Mesendoderm (in vitro differentiated cells): ENCODE results near the gene DDX4. TPM values are rescaled to one million over a fixed set of nuclear protein-coding genes. Genes with fewer than 3 reads are reported as not detected.
A peak's percentile ranks its signal among the peaks of the same experiment; 100 is the strongest.

Experiments used
- DNase-seq: peaks from one replicate; pipeline ENCODE4 v3.0.0; 2013
- H2AK5ac ChIP-seq: 2 replicates; pipeline ENCODE4 v1.6.1; 2013; ENCODE audit warnings: low read length, inconsistent platforms
- H2BK120ac ChIP-seq: 2 replicates; pipeline ENCODE4 v1.6.1; 2013; ENCODE audit warnings: low read depth, mild to moderate bottlenecking, low read length, moderate library complexity, mixed read lengths
- H2BK15ac ChIP-seq: replicated peaks from 2 replicates; pipeline ENCODE4 v1.6.1; 2013; ENCODE audit warnings: low read depth, mild to moderate bottlenecking, moderate library complexity
- H2BK5ac ChIP-seq: 2 replicates; pipeline ENCODE4 v1.6.1; 2013; ENCODE audit warnings: low read length, inconsistent platforms
- H3K18ac ChIP-seq: 2 replicates; pipeline ENCODE4 v1.6.1; 2013; ENCODE audit warnings: mild to moderate bottlenecking, low read length, mixed read lengths
- H3K23ac ChIP-seq: one replicate; pipeline ENCODE4 v1.6.1; 2013; ENCODE audit warnings: low read length
- H3K27ac ChIP-seq: 2 replicates; pipeline ENCODE4 v1.5.1; 2013; ENCODE audit warnings: low read depth, mild to moderate bottlenecking, inconsistent platforms, low read length, moderate library complexity
- H3K27me3 ChIP-seq: 2 replicates; pipeline ENCODE4 v1.6.1; 2013; ENCODE audit warnings: low read length, control low read depth, mild to moderate bottlenecking, inconsistent platforms; ENCODE audit not compliant: insufficient read depth, poor library complexity
- H3K36me3 ChIP-seq: 2 replicates; pipeline ENCODE4 v1.6.1; 2013; ENCODE audit warnings: low read length, inconsistent platforms; ENCODE audit not compliant: control insufficient read depth, insufficient read depth
- H3K4ac ChIP-seq: one replicate; pipeline ENCODE4 v1.6.1; 2013; ENCODE audit warnings: low read depth, mild to moderate bottlenecking, low read length, moderate library complexity
- H3K4me1 ChIP-seq: 2 replicates; pipeline ENCODE4 v1.6.1; 2013; ENCODE audit warnings: low read depth, low read length, inconsistent platforms; ENCODE audit not compliant: control insufficient read depth
- H3K4me2 ChIP-seq: 2 replicates; pipeline ENCODE4 v1.6.1; 2013; ENCODE audit warnings: low read length
- H3K4me3 ChIP-seq: 2 replicates; pipeline ENCODE4 v1.5.1; 2013; ENCODE audit warnings: mild to moderate bottlenecking, low read length
- H3K56ac ChIP-seq: one replicate; pipeline ENCODE4 v1.6.1; 2013; ENCODE audit warnings: low read length
- H3K79me1 ChIP-seq: 2 replicates; pipeline ENCODE4 v1.6.1; 2013; ENCODE audit warnings: low read length, inconsistent platforms
- H3K79me2 ChIP-seq: 2 replicates; pipeline ENCODE4 v1.6.1; 2013; ENCODE audit warnings: mild to moderate bottlenecking, low read length; ENCODE audit not compliant: control insufficient read depth, insufficient read depth
- H3K9ac ChIP-seq: 2 replicates; pipeline ENCODE4 v1.6.1; 2013; ENCODE audit warnings: low read length, inconsistent platforms
- H4K5ac ChIP-seq: one replicate; pipeline ENCODE4 v1.6.1; 2013; ENCODE audit warnings: low read length
- H4K8ac ChIP-seq: one replicate; pipeline ENCODE4 v1.6.1; 2013; ENCODE audit warnings: low read depth, mild to moderate bottlenecking, control low read depth, low read length, moderate library complexity
- WGBS: extraction: QIAGEN DNeasy Blood & Tissue Kit; methylation state at CpG from one replicate; pipeline ENCODE4 v1.1.7; 2013; ENCODE audit warnings: low lambda C conversion rate, missing lambda C conversion rate; ENCODE audit not compliant: insufficient coverage; ENCODE audit errors: extremely low coverage; 5-methylcytosine and 5-hydroxymethylcytosine counted together
- polyA plus RNA-seq, 2 experiments: library from polyadenylated mRNA; stranded (reverse); fragments of 200-250 nt; gene quantifications; one replicate each; pipeline ENCODE4 v1.2.3, GENCODE V29; 2013

DDX4 gene
- 0.01 TPM for polyA plus RNA-seq (2013, experiment 1 of 2)
- not detected for polyA plus RNA-seq (2013, experiment 2 of 2)

GRCh38 chr5:55737793-55738192 lies at the start of gene DDX4:
Gene DDX4 (plus strand): TSS chr5:55738061. CDS start chr5:55738964, 903 bp downstream.
- Histone ChIP-seq H2BK120ac (no peak within 1 kb of the TSS), H3K4me2 (no peak within 1 kb of the TSS), H2BK5ac (no peak within 1 kb of the TSS), H3K27ac (no peak within 1 kb of the TSS), H3K4me1 (no peaks in the 10 kb centered on the region), H3K79me1 (no peaks in the 10 kb centered on the region), H3K79me2 (no peaks in the 10 kb centered on the region), H2BK15ac (no peak within 1 kb of the TSS), H3K36me3 (no peaks in the 10 kb centered on the region), H3K18ac (no peak within 1 kb of the TSS), H4K5ac (no peak within 1 kb of the TSS), H3K56ac (no peak within 1 kb of the TSS), H3K9ac (no peak within 1 kb of the TSS), H3K23ac (no peak within 1 kb of the TSS), H3K4me3 (no peak within 1 kb of the TSS), H3K4ac (no peak within 1 kb of the TSS), H2AK5ac (no peak within 1 kb of the TSS), H3K27me3 (no peaks in the 10 kb centered on the region), H4K8ac (peak within 1 kb of the TSS; percentile 14)
- DNase-seq, result no peak
- WGBS, result no CpG with 5 or more reads among the region's 31 CpGs

- peak overlapping the region; percentile 45 for H3K56ac ChIP-seq
- peak overlapping the region; percentile 22 for H3K18ac ChIP-seq
- H3K27me3 ChIP-seq, result no peaks in the 10 kb centered on the region
- H4K8ac ChIP-seq, result no peak overlapping the region
- peaks cover 2% of the 10 kb centered on the region for H3K4me1 ChIP-seq
- H3K23ac ChIP-seq, result no peak overlapping the region
- peak overlapping the region; percentile 24 for H2BK5ac ChIP-seq
- no peak overlapping the region for H2AK5ac ChIP-seq
- no peaks in the 10 kb centered on the region for H3K79me2 ChIP-seq
- no peak overlapping the region for H3K4me3 ChIP-seq
- DNase-seq, result peak; percentile 57
- H3K4me2 ChIP-seq, result no peak overlapping the region
- H3K36me3 ChIP-seq, result no peaks in the 10 kb centered on the region
- H3K4ac ChIP-seq, result no peak overlapping the region
- WGBS, result no CpG with 5 or more reads among the region's 2 CpGs
- no peak overlapping the region for H2BK120ac ChIP-seq
- no peak overlapping the region for H4K5ac ChIP-seq
- no peak overlapping the region for H2BK15ac ChIP-seq
- H3K79me1 ChIP-seq, result no peaks in the 10 kb centered on the region
- no peak overlapping the region for H3K27ac ChIP-seq
- no peak overlapping the region for H3K9ac ChIP-seq
These were observed 46.4 kb upstream of the DDX4 start for GRCh38 chr5:55691265-55692105.

DNA sequence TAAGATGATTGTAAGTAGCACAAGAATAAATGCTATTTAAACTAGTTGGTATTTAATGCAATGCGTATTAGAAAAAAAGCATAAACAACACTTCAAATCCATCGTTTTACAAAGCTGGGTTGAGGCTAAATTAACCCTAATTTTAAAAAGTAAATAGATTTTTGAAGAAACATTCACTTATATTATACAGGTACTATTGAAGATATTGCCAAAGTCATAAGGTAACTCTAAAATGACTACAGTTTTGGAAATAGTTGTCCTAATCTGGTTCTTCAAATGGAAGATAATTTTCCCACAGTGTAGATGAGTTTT lies 45.8 kb upstream of the DDX4 start:
- no peak overlapping the region for H3K27ac ChIP-seq
- H3K4me3 ChIP-seq, result no peak overlapping the region
- no peaks in the 10 kb centered on the region for H3K79me1 ChIP-seq
- H3K4me1 ChIP-seq, result peaks cover 2% of the 10 kb centered on the region
- no CpG with 5 or more reads among the region's 2 CpGs for WGBS
- no peak overlapping the region for H2BK120ac ChIP-seq
- no peak overlapping the region for H3K18ac ChIP-seq
- H3K79me2 ChIP-seq, result no peaks in the 10 kb centered on the region
- H4K8ac ChIP-seq, result no peak overlapping the region
- no peak overlapping the region for H2AK5ac ChIP-seq
- no peak overlapping the region for H4K5ac ChIP-seq
- no peak overlapping the region for H3K9ac ChIP-seq
- no peak overlapping the region for H3K56ac ChIP-seq
- H3K23ac ChIP-seq, result no peak overlapping the region
- no peak overlapping the region for H2BK15ac ChIP-seq
- no peaks in the 10 kb centered on the region for H3K27me3 ChIP-seq
- H3K4ac ChIP-seq, result no peak overlapping the region
- DNase-seq, result no peak
- H3K36me3 ChIP-seq, result no peaks in the 10 kb centered on the region
- H2BK5ac ChIP-seq, result no peak overlapping the region
- H3K4me2 ChIP-seq, result no peak overlapping the region

DNA sequence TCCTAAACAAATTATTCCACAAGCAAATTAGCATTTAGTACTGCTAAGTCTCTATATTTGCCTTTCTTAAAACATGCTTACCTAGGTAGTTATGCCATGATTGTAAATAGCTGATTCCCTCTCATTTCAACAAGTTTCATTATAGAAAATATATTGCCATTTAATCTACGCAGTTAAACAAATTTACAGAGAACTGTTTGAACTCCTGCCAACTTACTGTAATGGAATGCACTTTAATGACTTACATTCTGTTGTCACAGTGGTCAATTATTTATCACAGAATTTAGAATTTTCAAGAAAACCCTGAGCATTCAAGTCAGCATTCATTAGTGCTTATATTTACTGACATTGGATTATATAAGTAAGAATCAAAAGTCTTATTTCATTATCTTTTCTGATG lies 45.4 kb upstream of the DDX4 start:
- H4K8ac ChIP-seq, result no peak overlapping the region
- no peak overlapping the region for H3K4ac ChIP-seq
- H3K27ac ChIP-seq, result no peak overlapping the region
- no CpG with 5 or more reads among the region's 1 CpG for WGBS
- H3K4me1 ChIP-seq, result peaks cover 2% of the 10 kb centered on the region
- H3K18ac ChIP-seq, result no peak overlapping the region
- no peak overlapping the region for H2BK120ac ChIP-seq
- no peaks in the 10 kb centered on the region for H3K79me2 ChIP-seq
- no peaks in the 10 kb centered on the region for H3K36me3 ChIP-seq
- no peak overlapping the region for H2BK15ac ChIP-seq
- H2AK5ac ChIP-seq, result no peak overlapping the region
- DNase-seq, result no peak
- H2BK5ac ChIP-seq, result no peak overlapping the region
- no peaks in the 10 kb centered on the region for H3K27me3 ChIP-seq
- no peak overlapping the region for H3K23ac ChIP-seq
- no peaks in the 10 kb centered on the region for H3K79me1 ChIP-seq
- H3K9ac ChIP-seq, result no peak overlapping the region
- H4K5ac ChIP-seq, result no peak overlapping the region
- H3K4me3 ChIP-seq, result no peak overlapping the region
- no peak overlapping the region for H3K4me2 ChIP-seq
- H3K56ac ChIP-seq, result no peak overlapping the region

DNA sequence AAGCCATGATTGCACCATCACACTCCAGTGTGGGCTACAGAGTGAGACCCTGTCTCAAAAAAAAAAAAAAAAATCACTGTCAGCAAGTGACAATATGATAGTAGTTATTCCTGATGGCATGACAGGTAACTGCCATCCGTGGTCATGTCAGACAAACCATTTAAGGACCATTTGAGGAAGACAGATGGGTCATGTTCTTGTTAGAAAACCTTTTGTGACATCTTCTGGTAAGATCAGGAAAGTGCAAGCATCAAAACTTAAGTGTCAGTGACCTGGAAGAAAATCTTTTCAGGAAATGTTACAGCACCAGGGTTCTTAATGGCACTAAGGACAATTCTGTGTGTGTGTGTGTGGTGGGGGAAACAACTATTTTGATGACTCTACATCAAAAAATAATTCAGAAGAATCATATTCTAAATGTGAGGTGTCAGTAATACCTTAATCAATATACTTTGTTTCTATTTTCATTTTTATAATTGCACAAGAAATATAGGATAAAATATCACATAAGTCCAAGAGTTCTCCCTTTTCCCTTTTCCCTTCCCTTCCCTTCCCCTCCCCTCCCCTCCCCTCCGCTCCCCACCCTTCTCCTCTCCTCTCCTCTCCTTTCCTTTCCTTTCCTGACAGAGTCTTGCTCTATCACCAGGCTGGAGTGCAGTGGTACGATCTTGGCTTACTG lies 43.6 kb upstream of the DDX4 start:
- no peak overlapping the region for H3K23ac ChIP-seq
- no peak overlapping the region for H2BK120ac ChIP-seq
- no peak overlapping the region for H3K18ac ChIP-seq
- no peak overlapping the region for H4K5ac ChIP-seq
- WGBS, result no CpG with 5 or more reads among the region's 3 CpGs
- no peak overlapping the region for H3K4me3 ChIP-seq
- H3K79me2 ChIP-seq, result no peaks in the 10 kb centered on the region
- peaks cover 2% of the 10 kb centered on the region for H3K4me1 ChIP-seq
- no peak overlapping the region for H3K27ac ChIP-seq
- H3K4ac ChIP-seq, result no peak overlapping the region
- H3K9ac ChIP-seq, result no peak overlapping the region
- no peaks in the 10 kb centered on the region for H3K79me1 ChIP-seq
- H3K56ac ChIP-seq, result no peak overlapping the region
- H2AK5ac ChIP-seq, result no peak overlapping the region
- no peaks in the 10 kb centered on the region for H3K27me3 ChIP-seq
- no peak overlapping the region for H3K4me2 ChIP-seq
- no peaks in the 10 kb centered on the region for H3K36me3 ChIP-seq
- H2BK15ac ChIP-seq, result no peak overlapping the region
- no peak overlapping the region for H2BK5ac ChIP-seq
- H4K8ac ChIP-seq, result no peak overlapping the region
- peak; percentile 80 for DNase-seq
